NCI-H446 treated with DMSO at 0.1 percent for 48 hours (cell line): ENCODE data around the gene OR2T5.
"Not testable (repeated sequence)": the region's sequence is repeated elsewhere in the genome, so short reads cannot be mapped to it uniquely, and the experiment has no call there.

Experiments used
- DNase-seq: peaks from one replicate; lab custom pipeline; 2025; lab: John Stamatoyannopoulos, UW

Gene OR2T5

GRCh38 chr1:248507773-248508172, 19.4 kb downstream of the OR2T5 start, which contains the start of gene OR2G6:
OR2G6 (plus strand) TSS chr1:248508073; CDS start chr1:248521647, 13,574 bp downstream.
- DNase-seq, result not testable (repeated sequence)

GRCh38 chr1:248510217-248510616, 21.8 kb downstream of the OR2T5 start:
- DNase-seq, result not testable (repeated sequence)

GRCh38 chr1:248521856-248522255, 33.5 kb downstream of the OR2T5 start:
- no peak for DNase-seq

- DNase-seq, result not testable (repeated sequence)
These were observed 49.1 kb downstream of the OR2T5 start for GRCh38 chr1:248537449-248537848.
